ENCODE results near the gene CFAP100.
A peak's percentile ranks its signal among the peaks of the same experiment; 100 is the strongest.

DNA sequence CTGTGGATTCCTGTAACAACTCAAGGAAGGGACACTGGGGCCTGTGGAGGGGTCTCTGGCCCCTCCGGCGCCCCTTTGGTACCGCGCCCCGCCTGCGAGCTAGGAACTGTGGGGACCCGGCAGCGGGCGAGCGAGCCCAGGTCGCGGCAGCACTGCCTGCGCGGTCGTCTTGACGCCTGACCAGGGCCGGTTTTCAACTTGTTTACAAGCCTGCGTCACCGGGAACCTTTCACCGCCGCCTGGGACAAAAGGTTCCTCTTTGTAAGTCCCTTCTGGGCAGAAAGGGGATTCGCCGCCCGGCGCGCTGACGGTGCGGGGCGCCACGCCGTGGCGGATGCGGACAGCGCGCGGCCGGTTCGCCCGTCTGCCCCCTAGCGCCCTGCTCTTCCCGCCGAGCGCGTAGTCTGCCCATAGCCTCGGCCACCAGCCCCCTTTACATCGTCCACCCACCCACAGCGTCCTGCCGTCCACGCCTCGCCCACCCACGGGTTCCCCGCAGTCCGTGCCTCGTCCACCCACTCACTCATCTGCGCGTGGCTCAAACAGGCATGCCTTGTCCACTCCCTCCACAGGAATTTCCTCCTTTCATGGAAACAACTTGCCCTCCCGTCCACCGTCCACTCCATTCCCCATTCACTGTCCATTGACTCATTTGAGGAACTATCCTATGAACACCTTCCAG is 5.5 kb upstream of the CFAP100 start:
- TF ChIP-seq, protein P1, sequence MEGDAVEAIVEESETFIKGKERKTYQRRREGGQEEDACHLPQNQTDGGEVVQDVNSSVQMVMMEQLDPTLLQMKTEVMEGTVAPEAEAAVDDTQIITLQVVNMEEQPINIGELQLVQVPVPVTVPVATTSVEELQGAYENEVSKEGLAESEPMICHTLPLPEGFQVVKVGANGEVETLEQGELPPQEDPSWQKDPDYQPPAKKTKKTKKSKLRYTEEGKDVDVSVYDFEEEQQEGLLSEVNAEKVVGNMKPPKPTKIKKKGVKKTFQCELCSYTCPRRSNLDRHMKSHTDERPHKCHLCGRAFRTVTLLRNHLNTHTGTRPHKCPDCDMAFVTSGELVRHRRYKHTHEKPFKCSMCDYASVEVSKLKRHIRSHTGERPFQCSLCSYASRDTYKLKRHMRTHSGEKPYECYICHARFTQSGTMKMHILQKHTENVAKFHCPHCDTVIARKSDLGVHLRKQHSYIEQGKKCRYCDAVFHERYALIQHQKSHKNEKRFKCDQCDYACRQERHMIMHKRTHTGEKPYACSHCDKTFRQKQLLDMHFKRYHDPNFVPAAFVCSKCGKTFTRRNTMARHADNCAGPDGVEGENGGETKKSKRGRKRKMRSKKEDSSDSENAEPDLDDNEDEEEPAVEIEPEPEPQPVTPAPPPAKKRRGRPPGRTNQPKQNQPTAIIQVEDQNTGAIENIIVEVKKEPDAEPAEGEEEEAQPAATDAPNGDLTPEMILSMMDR (IDR thresholded peaks at IDR 0.05): peak in 1 of 3 donors; percentile 82
- TF ChIP-seq POLR2A (IDR thresholded peaks at IDR 0.05): no peak
